Measurements from ENCODE around the gene TBC1D22B.

TBC1D22B gene, protein sequence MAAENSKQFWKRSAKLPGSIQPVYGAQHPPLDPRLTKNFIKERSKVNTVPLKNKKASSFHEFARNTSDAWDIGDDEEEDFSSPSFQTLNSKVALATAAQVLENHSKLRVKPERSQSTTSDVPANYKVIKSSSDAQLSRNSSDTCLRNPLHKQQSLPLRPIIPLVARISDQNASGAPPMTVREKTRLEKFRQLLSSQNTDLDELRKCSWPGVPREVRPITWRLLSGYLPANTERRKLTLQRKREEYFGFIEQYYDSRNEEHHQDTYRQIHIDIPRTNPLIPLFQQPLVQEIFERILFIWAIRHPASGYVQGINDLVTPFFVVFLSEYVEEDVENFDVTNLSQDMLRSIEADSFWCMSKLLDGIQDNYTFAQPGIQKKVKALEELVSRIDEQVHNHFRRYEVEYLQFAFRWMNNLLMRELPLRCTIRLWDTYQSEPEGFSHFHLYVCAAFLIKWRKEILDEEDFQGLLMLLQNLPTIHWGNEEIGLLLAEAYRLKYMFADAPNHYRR

DNA sequence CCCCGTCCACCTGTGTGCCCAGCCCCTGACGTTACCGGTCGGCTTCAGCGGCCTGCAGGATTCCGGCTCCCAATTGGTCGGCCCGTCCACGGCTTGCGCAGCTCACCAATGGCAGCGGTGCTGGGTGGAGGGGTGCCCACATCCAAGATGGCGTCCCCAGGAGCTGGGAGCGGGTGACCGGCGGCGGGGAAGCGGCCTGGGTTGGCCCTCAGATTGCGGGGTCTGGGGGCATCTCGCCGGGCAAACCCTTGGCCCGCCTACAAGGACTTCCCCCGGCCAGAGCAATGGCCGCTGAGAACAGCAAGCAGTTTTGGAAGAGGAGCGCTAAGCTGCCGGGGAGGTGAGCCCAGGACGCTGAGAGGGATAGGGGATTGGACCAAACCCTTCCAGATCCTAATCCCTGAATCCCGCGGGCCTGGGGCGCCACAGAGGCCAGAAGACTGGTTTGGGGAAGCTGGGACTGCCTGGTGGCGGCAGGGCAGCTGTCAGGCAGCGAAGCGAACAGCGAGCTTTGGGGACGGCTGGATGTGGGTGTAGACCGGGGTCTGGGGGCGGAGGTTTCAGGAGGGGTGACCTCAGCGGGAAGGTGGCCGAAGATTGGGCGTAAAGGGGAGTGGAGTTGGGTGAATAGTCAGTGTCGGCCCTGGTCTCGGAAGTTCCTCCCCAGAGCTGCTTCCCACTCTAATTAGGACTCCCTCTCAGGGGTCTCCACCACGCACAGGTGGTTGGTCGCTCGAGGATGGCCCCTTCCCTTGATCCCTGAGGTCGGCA is at the start of gene TBC1D22B, which contains the start of gene TMEM217:
TSS of gene TBC1D22B (plus strand) at position 139 of the 771 bp plus-strand sequence. CDS start at position 285, 146 bp downstream.
TSS of gene TMEM217 (minus strand) at position 511 of the 771 bp plus-strand sequence. CDS start 39,114 bp downstream, outside the sequence.
- peak; percentile 72 for DNase-seq (ENCODE audit: low read depth)

DNA sequence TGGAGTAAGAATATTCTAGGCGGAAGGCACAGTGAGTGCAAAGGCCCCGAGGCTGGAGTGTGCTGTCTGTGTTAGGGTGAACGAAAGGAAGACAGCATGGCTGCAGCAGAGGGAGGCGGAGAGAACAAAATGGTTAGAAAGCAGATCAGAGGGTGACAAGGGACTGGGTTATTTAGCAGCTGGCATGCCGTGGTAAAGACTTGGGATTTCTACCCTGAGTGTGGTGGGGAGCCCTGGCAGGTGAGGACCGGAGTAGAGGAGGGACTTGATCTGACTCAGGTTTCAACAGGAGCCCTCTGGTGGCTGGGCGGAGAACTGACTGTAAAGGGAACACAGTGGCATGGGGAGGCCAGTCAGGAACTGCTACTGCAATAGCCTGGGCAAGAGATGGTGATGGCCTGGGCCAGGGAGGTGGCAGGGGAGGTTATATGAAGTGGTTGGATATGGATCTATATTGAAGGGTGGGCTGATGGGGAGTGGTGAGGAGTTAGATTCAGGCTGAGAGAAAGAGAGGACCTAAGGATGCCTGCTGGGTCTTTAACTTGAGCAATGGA is 49.6 kb upstream of the TBC1D22B start:
- no peak for DNase-seq (ENCODE audit: low read depth)

DNA sequence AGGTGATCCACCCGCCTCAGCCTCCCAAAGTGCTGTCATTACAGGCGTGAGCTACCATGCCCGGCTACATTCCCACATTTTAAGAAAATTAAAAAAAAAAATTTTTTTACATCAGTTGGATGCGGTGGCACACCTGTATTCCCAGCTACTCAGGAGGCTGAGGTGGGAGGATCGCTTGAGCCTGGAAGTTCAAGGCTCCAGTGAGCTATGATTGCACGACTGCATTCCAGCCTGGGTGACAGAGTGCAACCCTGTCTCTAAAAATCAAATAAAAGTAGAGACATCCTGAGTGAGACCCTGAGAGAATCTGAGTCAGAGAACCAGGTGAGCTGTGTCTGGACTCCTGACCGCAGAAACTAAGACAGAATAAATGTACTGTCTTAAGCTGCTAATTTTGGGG is 48.8 kb upstream of the TBC1D22B start:
- no peak for DNase-seq (ENCODE audit: low read depth)

DNA sequence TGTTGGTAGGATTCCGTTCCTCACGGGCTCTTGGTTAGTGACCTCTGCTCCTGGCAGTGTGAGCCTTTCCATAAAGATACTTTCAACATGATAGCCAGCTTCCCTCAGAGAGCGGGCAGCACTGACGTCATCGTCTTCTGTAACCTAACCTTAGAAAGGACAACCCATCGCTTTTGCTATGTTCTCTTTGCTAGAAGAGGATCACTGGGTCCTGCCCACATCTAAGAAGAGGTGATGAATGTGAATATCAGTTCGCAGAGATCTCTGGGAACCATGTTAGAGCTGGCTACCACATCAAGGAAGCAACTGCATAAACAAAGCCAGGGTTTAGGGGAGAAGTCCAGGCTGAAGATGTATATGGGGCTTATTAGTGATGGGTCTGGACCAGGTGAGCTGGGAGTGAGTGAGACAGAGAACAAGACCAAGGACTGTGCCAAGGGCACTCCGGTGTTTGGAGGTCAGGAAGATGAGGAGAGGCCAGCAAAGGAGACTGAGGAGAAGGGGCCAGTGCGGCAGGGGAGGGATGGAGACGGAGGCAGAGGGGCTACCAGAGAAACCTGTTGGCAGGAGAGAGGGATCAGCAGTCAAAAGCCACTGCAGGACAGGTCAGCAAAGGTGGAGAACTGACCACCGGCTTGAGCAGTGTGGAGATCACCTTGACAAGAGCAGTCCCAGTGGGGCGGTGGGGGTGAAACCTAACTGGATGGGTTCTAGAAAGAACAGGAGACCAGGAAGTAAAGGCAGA is 47.9 kb upstream of the TBC1D22B start:
- DNase-seq (ENCODE audit: low read depth) = no peak

DNA sequence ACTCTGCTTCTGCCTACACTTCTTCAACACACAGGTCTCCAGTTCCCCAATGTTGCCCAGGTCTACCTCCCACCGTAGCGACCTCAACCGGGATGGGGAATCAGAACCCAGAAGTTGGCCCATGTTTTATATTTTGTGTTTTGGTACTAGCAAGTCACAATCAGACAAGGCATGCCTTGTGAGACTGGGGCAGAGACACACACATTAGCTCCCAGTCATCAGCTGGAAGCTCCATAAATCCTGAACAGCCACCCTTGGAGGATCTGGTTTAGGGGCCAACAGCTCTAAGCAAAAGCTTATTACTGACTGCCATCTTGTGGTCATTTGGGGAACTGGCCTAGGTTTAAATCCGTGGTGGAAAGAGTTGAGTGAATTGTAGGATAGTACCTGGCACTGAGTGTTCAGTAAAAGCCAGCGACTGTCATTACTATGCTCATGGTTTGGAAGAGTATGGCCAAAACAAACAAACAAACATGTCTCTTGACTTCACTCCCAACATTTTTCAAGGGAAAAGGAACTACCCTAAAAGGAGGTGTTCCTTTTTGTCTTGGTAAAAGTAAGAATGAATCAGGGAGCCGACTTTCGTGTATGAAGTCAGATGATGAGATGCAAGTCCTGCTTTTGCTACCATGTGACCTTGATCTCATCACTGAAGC is 47.1 kb upstream of the TBC1D22B start:
- no peak for DNase-seq (ENCODE audit: low read depth)

DNA sequence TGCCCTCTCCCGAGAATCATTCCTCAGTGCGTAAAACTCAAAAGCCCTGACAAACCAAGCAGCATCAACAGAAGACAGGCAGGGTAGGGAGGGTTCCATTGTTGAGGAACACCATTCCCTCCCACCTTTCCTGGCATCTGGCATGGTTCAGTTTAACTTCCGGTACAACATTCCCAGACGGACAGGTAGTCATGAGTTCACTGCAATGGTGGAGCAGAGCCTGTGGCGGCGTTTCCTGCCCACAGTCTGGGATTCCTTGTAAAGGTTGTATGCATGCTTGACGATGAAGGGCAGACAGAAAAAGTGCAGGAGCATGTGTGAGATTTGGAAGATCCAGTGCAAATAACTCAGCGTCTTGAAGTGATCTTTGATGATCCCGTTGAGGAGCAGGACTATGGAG is 45.3 kb upstream of the TBC1D22B start:
- no peak for DNase-seq (ENCODE audit: low read depth)

DNA sequence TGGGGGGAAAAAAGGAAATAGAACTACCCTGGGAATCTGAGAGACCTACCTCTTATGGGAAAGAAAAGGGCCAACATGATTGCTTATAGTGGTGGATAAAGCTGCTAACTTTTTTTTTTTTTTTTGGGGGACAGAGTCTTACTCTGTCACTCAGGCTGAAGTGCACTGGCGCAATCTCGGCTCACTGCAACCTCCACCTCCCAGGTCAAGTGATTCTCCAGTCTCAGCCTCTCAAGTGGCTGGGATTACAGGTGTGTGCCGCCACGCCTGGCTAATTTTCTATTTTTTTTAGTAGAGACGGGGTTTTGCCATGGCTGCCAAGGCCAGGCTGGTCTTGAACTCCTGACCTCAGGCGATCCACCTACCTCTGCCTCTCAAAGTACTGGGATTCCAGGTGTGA is 39.5 kb upstream of the TBC1D22B start:
- no peak for DNase-seq (ENCODE audit: low read depth)

DNA sequence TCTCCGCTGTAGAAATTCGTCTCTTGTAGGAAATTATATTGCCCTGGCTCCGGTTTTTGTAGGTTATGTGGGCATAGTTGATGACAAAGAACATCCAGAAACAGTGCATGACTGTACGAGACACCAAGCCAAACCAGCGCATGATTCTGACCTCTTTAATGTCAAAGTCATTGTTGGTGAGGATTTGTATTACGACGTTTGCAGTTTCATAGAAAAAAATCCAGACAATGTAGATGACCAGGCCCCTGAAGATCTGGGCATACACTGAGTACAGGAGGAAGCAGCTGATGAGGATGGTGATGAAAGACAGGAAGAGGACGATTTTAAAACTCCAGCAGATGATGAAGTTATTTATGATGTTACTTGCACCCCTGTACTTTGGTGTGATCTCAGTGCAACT is 39.1 kb upstream of the TBC1D22B start:
- no peak for DNase-seq (ENCODE audit: low read depth)

DNA sequence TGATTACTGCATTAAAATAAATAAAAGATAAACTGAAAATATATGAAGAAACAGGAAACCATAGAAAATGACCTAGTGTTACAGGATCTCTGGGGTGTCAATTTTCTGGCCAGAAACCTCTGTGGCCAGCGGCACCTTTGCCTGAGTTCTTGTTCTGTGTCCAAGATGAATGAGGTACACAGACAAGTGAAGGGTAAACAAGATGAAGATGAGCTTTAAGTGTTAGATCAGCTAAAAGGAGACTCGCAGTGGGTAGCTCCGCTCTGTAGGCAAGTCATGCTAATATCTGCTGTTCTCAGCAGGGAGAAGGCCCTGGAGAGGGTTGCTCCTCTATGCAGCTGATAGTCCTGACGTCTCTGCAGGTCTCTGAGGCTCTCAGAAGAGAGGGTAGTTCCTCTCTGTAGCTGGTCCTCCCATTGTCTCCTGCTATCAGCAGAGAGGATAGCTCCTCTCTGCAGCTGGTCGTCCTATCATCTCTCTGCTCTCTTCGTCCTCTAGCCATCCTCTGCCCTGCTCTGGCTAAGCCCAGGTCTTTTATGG is 35.9 kb upstream of the TBC1D22B start:
- DNase-seq (ENCODE audit: low read depth) = no peak

DNA sequence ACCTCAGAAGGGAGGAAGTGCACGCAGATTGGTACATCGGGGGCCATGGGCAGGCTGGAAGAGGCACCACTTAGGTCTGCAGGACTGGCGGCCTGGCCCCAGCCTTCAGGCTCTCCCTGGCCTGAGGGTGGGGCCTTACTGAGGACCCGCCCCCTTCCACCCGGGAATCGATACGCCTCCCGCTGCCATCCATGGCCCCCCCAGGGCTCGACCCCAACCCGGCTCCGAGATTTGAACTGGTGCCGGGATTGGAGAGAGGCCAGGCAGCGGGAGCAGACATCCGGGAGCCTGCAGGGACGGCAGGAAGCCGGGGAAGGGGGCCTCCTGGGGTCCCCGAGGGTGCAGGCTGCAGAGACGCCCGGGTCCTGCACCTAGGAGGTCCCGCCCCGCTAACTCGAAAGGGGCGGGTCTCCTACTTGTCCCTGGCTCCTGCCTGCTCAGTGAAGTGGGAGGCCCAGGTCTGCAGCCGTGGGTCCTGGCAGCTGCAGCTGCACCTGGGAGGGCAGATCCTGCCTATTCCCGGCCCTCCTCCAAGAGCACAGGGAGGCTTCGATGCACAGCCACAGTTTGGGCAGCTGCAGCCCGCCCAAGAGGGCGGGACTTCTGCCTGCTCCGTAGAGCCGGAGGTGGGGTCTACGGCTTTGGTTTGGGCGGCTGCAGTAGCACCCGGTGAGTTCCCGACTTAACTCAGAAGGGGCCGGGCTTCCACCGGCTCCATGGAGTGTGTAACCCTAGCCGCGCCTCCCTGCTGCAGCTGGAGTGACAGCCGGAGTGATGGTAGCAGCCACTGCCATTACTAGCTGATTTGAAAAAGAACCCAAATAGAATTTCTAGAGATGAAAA is 35.2 kb upstream of the TBC1D22B start:
- DNase-seq (ENCODE audit: low read depth) = peak; percentile 51

DNA sequence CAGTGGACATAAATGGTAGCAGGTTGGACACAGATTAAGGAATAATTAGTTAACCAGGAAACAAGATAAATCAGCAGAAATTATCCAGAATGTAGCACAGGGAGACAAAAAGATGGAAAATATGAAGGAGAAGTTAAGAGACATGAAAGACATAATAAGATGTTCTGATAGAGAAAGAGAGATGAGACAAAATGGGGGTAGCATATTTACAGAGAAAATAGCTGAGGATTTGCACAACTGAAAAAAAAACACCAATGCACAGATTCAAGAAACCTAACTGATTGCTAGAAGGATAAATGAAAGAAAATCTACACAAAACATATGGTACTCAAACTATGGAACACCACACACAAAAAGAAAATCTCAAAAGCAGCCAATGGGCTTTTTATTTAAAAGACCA is 34.6 kb upstream of the TBC1D22B start:
- no peak for DNase-seq (ENCODE audit: low read depth)

DNA sequence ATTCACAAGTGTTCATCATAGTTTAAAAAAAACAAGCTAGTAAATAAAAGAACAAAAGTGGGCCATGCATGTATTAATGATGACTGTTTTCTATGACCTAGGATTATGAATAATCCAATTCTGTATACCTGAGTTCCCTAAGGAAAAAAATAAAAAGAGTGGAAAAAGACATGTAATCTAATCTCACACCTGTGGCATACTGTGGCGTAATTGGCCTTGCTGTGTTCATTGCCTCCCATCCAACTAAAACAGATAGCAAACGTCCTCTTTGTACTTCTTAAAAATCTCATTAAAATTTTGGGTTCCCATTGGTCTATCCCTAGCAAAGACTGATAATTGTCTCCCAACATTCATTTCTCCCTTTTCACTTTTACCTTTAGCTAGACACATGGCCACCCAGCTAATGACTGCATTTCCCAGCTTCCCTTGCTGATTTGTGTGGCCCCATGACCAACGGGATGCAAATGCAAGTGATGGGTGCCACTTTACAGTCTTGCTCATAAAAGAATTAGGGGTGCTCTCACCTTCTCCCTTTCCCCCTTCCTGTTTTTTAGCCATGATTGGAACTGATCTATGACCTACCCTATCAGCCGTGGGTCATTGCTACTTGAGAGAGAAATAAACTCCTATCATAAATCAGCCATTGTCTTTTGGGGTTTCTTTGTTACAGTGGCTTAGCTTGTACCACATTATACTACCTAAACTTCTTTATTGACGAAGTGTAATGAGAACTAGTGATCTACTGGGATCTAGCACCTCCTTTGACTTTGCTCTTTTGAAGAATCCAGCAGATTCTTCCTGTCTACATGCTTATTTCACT is 32.0 kb upstream of the TBC1D22B start:
- DNase-seq (ENCODE audit: low read depth) = no peak

DNA sequence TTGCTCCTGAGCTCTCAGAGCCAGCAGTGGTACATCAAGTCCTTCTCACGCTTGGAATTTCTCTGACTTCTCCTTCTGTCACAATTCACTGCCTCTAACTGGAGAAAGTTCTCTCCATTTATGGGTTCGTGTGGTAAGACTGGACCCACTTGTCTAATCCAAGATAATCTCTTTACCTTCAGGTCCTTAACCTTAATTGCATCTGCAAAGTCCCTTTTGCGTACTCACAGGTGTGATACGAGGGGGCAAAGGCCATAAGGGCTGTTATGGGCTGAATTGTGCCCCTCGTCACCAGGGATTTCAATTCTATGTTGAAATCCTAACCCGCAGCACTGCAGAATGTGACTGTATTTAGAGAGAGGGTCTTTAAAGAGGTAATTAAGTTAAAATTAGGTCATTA is 27.5 kb upstream of the TBC1D22B start:
- DNase-seq (ENCODE audit: low read depth) = no peak

DNA sequence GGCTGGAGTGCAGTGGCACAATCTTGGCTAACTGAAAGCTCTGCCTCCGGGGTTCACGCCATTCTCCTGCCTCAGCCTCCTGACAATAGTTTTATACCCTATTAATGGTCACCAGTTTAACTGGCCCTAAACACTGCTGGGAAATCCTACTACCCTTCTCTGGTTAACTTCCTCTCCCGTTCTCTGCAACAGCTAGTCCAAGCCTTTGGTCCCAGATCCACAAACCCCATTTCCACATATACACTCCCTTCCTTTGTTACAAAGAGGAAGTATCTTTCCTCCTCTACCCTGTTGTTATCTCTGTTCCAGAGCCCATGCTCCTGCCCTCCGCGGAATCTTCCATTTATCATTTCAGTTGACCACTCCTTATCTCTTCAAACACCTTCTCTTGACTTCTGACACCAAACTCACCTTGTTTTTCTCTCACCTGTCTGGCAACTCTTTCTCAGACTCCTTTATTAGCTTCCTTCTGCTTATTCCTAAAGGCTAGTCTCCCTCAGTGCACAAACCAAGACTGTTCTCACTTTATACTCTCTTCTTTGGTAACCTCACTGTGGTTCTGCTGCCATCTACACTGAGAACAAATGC is 25.0 kb upstream of the TBC1D22B start:
- DNase-seq (ENCODE audit: low read depth) = no peak

DNA sequence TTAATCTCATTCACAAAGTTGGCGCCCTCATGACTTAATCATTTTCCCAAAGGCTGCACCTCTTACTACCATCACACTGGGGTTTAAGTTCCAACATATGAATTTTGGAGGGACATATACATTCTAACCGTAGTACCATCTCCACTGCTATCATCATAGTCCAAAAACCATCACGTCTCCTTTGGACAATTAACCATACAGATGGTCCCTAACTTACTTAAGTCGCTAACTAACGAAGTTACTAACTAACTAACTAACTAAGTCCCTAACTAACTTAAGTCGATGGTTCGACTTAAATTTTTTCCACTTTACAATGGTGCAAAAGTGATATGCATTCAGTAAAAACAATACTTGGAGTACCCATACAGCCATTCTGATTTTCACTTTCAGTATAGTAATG is 24.0 kb upstream of the TBC1D22B start:
- no peak for DNase-seq (ENCODE audit: low read depth)

DNA sequence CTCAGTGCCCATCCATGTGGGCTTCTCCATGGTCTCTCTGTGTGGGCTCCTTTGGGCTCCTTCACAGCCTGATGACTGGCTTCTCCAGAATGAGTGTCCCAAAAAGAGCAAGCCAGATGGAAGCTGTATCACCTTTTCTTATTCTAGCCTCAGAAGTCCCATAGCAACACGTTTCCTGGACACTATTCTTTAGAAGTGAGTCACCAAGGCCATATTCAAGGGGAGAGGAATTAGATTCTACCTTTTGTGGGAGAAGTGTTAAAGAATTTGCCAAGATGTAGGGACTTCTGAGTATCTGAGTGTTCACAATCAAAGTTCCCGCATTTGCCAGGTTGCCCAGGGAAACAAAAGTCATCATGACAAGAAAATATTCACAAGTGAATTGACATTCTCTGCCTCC is 20.7 kb upstream of the TBC1D22B start:
- no peak for DNase-seq (ENCODE audit: low read depth)

DNA sequence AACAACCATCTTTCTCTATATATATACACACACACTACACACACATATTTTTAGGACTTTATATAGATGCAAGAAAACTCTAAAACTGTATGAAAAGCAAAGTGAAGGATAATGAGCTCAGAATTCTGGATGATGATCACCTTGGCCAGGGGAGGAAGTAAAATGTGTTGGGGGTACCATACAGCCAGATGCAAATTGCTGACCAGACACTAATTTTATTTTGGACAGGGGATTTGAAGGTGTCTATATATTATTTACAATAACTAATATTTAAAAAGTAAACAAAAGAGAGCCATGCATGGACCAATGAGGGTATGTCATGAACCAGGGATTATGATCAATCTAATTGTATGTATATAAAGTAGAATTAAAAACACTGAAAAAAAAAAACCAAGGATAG is 19.8 kb upstream of the TBC1D22B start:
- DNase-seq (ENCODE audit: low read depth) = no peak

DNA sequence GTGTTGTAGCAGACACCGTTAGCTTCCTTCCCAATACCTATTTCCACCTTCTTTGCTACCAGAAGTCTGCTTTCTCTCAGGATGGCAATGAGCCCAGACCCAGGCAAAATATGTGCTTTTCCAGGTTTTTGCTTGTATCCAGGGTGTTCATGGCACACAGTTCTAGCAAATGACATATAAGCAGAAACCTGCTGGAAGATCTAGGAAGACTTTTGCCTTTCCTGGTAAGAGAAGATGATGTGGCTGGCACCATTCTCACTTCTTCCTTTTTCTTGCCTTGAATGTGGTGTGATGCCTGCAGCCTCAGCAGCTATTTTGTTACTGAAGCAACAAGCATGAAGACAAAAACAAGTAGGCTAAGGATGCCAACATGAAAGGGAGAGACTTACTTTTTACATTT is 19.2 kb upstream of the TBC1D22B start:
- no peak for DNase-seq (ENCODE audit: low read depth)

DNA sequence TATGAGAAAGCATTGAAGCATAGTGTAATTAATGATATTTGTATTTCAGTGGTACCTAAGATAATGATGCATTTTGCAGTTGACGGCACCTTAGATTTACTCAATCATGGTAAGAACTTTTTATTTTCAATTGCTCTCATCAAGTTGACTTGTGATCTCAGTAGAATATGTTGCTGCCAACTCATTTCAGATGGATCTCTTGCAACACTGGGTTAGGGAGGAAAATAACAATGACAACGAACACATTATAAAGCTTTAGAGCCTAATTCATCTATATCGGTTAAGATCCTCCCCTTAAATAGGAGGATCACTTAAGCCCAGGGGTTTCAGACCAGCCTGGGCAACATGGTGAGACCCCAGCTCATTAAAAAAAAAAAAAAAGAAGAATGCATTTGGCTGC is 18.0 kb upstream of the TBC1D22B start:
- no peak for DNase-seq (ENCODE audit: low read depth)

All from non-pigmented ciliary epithelial cell (primary cell).